Adrenal gland (tissue), 12 donors: ENCODE measurements around the gene TRAPPC11. TPM values are rescaled to one million over a fixed set of nuclear protein-coding genes. Genes with fewer than 3 reads are reported as not detected.

Experiments
- DNase-seq, 7 donors: peaks; one replicate each; pipeline ENCODE4 v3.0.0-alpha.2; 2019 to 2020
- H3K27ac ChIP-seq, 5 donors: fragments of 200-600 bp; sonication (generic) in 4 of 5; 1 replicate in 3 of 5; 2 replicates in 2 of 5; pipeline versions ENCODE4 v1.5.1 to v1.8.0; 2016 to 2020; ENCODE audit warnings: mild to moderate bottlenecking in 1 of 5
- H3K27me3 ChIP-seq: fragments of 200-600 bp; 2 replicates; pipeline ENCODE4 v1.8.0; 2021
- H3K36me3 ChIP-seq, 2 donors: fragments of 200-600 bp; replicated peaks in 1 of 2; 1 replicate in 1 of 2; 2 replicates in 1 of 2; pipeline versions ENCODE4 v1.5.1 to v1.8.0; 2018 to 2022
- H3K4me1 ChIP-seq, 2 donors: fragments of 200-600 bp; replicated peaks in 1 of 2; 1 replicate in 1 of 2; 2 replicates in 1 of 2; pipeline versions ENCODE4 v1.5.1 to v1.8.0; 2018 to 2021
- H3K4me3 ChIP-seq, 4 donors: fragments of 200-600 bp; sonication (generic) in 3 of 4; one replicate each; pipeline ENCODE4 v1.5.1; 2016 to 2018
- H3K9me3 ChIP-seq, 3 donors: fragments of 200-600 bp; sonication (generic) in 1 of 3; replicated peaks in 1 of 3; 1 replicate in 2 of 3; 2 replicates in 1 of 3; pipeline versions ENCODE4 v1.5.1 to v1.8.0; 2016 to 2021
- CTCF ChIP-seq, 6 experiments: fragments of 450-650 bp in 4 of 6; fragments of 200-600 bp in 2 of 6; sonication (generic) in 1 of 6; IDR thresholded peaks; 1 replicate in 5 of 6; 2 replicates in 1 of 6; pipeline versions ENCODE4 v1.5.1 to v1.8.0; 2016 to 2021; ENCODE audit warnings: antibody characterized with exemption in 6 of 6, mild to moderate bottlenecking in 2 of 6, moderate library complexity in 1 of 6
- POLR2A ChIP-seq, 2 donors: fragments of 450-650 bp; IDR thresholded peaks; one replicate each; pipeline ENCODE4 v1.6.1; 2017; ENCODE audit warnings: antibody characterized with exemption in 2 of 2, mild to moderate bottlenecking in 2 of 2, moderate library complexity in 1 of 2
- WGBS, 4 donors: extraction: QIAGEN DNeasy Blood & Tissue Kit in 2 of 4; methylation state at CpG; one replicate each; pipeline versions ENCODE4 v1.1.5 to v1.1.7; 2013 to 2017; 5-methylcytosine and 5-hydroxymethylcytosine counted together
- intact Hi-C, 2 donors: fragments of 100-400 bp; cut with DNase I; formaldehyde crosslinking; loops; one replicate each; pipeline versions ENCODE4 v1.14.1 to v1.15.0; 2022 to 2023
- polyA plus RNA-seq, 3 donors: library from polyadenylated mRNA; stranded (reverse); fragments of 200-250 nt in 2 of 3; fragments of 350-450 nt in 1 of 3; fragmentation: Illumina TruSeq in 1 of 3; extraction: RNeasy Lipid Tissue Mini Kit (QIAGEN cat#74804) in 1 of 3; gene quantifications; one replicate each; pipeline ENCODE4 v1.2.3, GENCODE V29; 2013 to 2014
- total RNA-seq, 9 donors: library from RNA; depleted of rRNA in 4 of 9; stranded (reverse); fragments of >200 nt in 4 of 9; fragments of 120-200 nt in 1 of 9; fragmentation: NEBNext Ultra II Directional in 1 of 9; extraction: Animal tissue kit (Norgen Biotek cat#: 25700) in 1 of 9; gene quantifications; one replicate each; pipeline versions ENCODE4 v1.1.0 to v1.2.4, GENCODE V29; 2013 to 2023
- donor health status: healthy with polysubstance abuse.
- donor health status: Bipolar disorder and iron deficiency.
- donor health status: DM: yes; HTN: yes; CAD: no.
- donor health status: DM: no; HTN: no; CAD: no.
- donor health status: DM: no; HTN: no; CAD: no.
- donor health status: DM: yes; HTN: yes; CAD: no.

TRAPPC11 gene
- total and polyA plus RNA-seq, 12 donors: 20.5 to 116 (median 44.6) TPM

- intact Hi-C loops: no loop called here
- Histone ChIP-seq H3K4me1 (no peaks in the 10 kb centered on the region), H3K27ac (no peak overlapping the region), H3K27me3 (no peaks in the 10 kb centered on the region), H3K4me3 (no peak overlapping the region), H3K36me3 (peaks cover 0 to 68% of the 10 kb centered on the region in 2 donors), H3K9me3 (no peaks in the 10 kb centered on the region)
- DNase-seq: no peak
- TF ChIP-seq POLR2A (IDR thresholded peaks at IDR 0.05) (no peak), CTCF (IDR thresholded peaks at IDR 0.05) (no peak)
- WGBS, 4 donors: 85 to 90% (median 88%) methylated on average over 4 of the region's 4 CpGs
Observed at GRCh38 chr4:183681119-183681518, 22.0 kb downstream of the TRAPPC11 start.

GRCh38 chr4:183686461-183686860 lies 27.4 kb downstream of the TRAPPC11 start:
- Histone ChIP-seq H3K27me3 (no peaks in the 10 kb centered on the region), H3K36me3 (peaks cover 0 to 60% of the 10 kb centered on the region in 2 donors), H3K27ac (no peak overlapping the region), H3K4me1 (no peaks in the 10 kb centered on the region), H3K9me3 (no peaks in the 10 kb centered on the region), H3K4me3 (no peak overlapping the region)
- TF ChIP-seq POLR2A (IDR thresholded peaks at IDR 0.05) (no peak), CTCF (IDR thresholded peaks at IDR 0.05) (no peak)
- intact Hi-C loops: no loop called here
- 72 to 95% (median 75%) methylated on average over 2 of the region's 2 CpGs for WGBS, 4 donors
- no peak for DNase-seq

GRCh38 chr4:183688216-183688615 lies 29.1 kb downstream of the TRAPPC11 start:
- no peak for DNase-seq
- TF ChIP-seq CTCF (IDR thresholded peaks at IDR 0.05): no peak
- TF ChIP-seq POLR2A (IDR thresholded peaks at IDR 0.05): no peak
- 63 to 81% (median 73%) methylated on average over 6 of the region's 6 CpGs for WGBS, 4 donors
- Histone ChIP-seq H3K9me3 (no peaks in the 10 kb centered on the region), H3K4me3 (no peak overlapping the region), H3K36me3 (peaks cover 0 to 68% of the 10 kb centered on the region in 2 donors), H3K27me3 (no peaks in the 10 kb centered on the region), H3K4me1 (no peaks in the 10 kb centered on the region), H3K27ac (no peak overlapping the region)
- intact Hi-C loops: no loop called here

GRCh38 chr4:183691006-183691405 lies 31.9 kb downstream of the TRAPPC11 start:
- H3K4me3 ChIP-seq: no peak overlapping the region
- H3K36me3 ChIP-seq: peaks cover 0 to 71% of the 10 kb centered on the region in 2 donors
- TF ChIP-seq CTCF (IDR thresholded peaks at IDR 0.05) (no peak), POLR2A (IDR thresholded peaks at IDR 0.05) (no peak)
- H3K9me3 ChIP-seq: no peaks in the 10 kb centered on the region
- no peaks in the 10 kb centered on the region for H3K27me3 ChIP-seq
- H3K4me1 ChIP-seq: no peaks in the 10 kb centered on the region
- no peak overlapping the region for H3K27ac ChIP-seq
- no peak for DNase-seq
- intact Hi-C loops: no loop called here
